ENCODE results near the gene TEX38. TPM values are rescaled to one million over a fixed set of nuclear protein-coding genes. Genes with fewer than 3 reads are reported as not detected.

The TEX38 gene
- total and polyA plus RNA-seq, 8 donors, result not detected

GRCh38 chr1:46708121-46708520 is 36.5 kb downstream of the TEX38 start:
- Histone ChIP-seq H3K9me3 (no peaks in the 10 kb centered on the region), H3K27me3 (no peaks in the 10 kb centered on the region), H3K4me1 (peaks cover 0 to 68% (median 39%) of the 10 kb centered on the region in 4 donors), H3K4me3 (no peak overlapping the region), H3K27ac (no peak overlapping the region), H3K36me3 (peaks cover 47 to 90% (median 87%) of the 10 kb centered on the region in 4 donors)
- no peak for TF ChIP-seq POLR2AphosphoS5 (IDR thresholded peaks at IDR 0.05)
- TF ChIP-seq POLR2A (IDR thresholded peaks at IDR 0.05), result no peak
- TF ChIP-seq CTCF (IDR thresholded peaks at IDR 0.05), result no peak
- TF ChIP-seq EP300 (IDR thresholded peaks at IDR 0.05), result no peak
- WGBS, 5 donors, result 82 to 94% (median 90%) methylated on average over 1 of the region's 1 CpG
- no peak for DNase-seq
- intact Hi-C loops (cut with DNase I; ENCODE audit: low total_unique reads), result no loop called here

- H3K27ac ChIP-seq, result peak overlapping the region; percentile 16 to 72 (median 49)
- peaks cover 5 to 66% (median 60%) of the 10 kb centered on the region in 4 donors for H3K36me3 ChIP-seq
- no peak for TF ChIP-seq CTCF (IDR thresholded peaks at IDR 0.05)
- no peak for TF ChIP-seq POLR2A (IDR thresholded peaks at IDR 0.05)
- TF ChIP-seq POLR2AphosphoS5 (IDR thresholded peaks at IDR 0.05), result no peak
- TF ChIP-seq EP300 (IDR thresholded peaks at IDR 0.05), result no peak
- DNase-seq, result peak in 1 of 2 donors; percentile 33
- H3K9me3 ChIP-seq, result no peaks in the 10 kb centered on the region
- H3K27me3 ChIP-seq, result no peaks in the 10 kb centered on the region
- 26 to 45% (median 43%) methylated on average over 3 of the region's 3 CpGs for WGBS, 5 donors
- intact Hi-C loops (cut with DNase I; ENCODE audit: low total_unique reads), result no loop called here
- peaks cover 35 to 88% (median 74%) of the 10 kb centered on the region in 4 donors for H3K4me1 ChIP-seq
- H3K4me3 ChIP-seq, result peak overlapping the region in 1 of 4 donors; percentile 23
These were observed 43.3 kb downstream of the TEX38 start for GRCh38 chr1:46714976-46715375.

GRCh38 chr1:46717654-46718053 is 46.0 kb downstream of the TEX38 start:
- H3K9me3 ChIP-seq, result no peaks in the 10 kb centered on the region
- H3K27me3 ChIP-seq, result no peaks in the 10 kb centered on the region
- H3K4me3 ChIP-seq, result peak overlapping the region; percentile 78 to 99 (median 93)
- intact Hi-C loops (cut with DNase I; ENCODE audit: low total_unique reads), result no loop called here
- H3K4me1 ChIP-seq, result peaks cover 37 to 66% (median 59%) of the 10 kb centered on the region in 4 donors
- WGBS, 5 donors, result 19 to 50% (median 44%) methylated on average over 9 of the region's 9 CpGs
- H3K36me3 ChIP-seq, result peaks cover 3 to 40% (median 38%) of the 10 kb centered on the region in 4 donors
- TF ChIP-seq EP300 (IDR thresholded peaks at IDR 0.05) (no peak), POLR2A (IDR thresholded peaks at IDR 0.05) (no peak), CTCF (IDR thresholded peaks at IDR 0.05) (no peak), POLR2AphosphoS5 (IDR thresholded peaks at IDR 0.05) (peak in 1 of 3 donors; percentile 21)
- H3K27ac ChIP-seq, result peak overlapping the region; percentile 94 to 98 (median 96)
- DNase-seq, result no peak

- Histone ChIP-seq H3K4me3 (peak overlapping the region; percentile 78 to 99 (median 93)), H3K27ac (peak overlapping the region; percentile 94 to 98 (median 96)), H3K4me1 (peaks cover 37 to 59% (median 55%) of the 10 kb centered on the region in 4 donors), H3K9me3 (no peaks in the 10 kb centered on the region), H3K27me3 (no peaks in the 10 kb centered on the region), H3K36me3 (peaks cover 0 to 33% (median 31%) of the 10 kb centered on the region in 4 donors)
- DNase-seq, result no peak
- WGBS, 5 donors, result 1 to 3% (median 2%) methylated on average over 12 of the region's 12 CpGs
- TF ChIP-seq CTCF (IDR thresholded peaks at IDR 0.05) (no peak), POLR2A (IDR thresholded peaks at IDR 0.05) (no peak), POLR2AphosphoS5 (IDR thresholded peaks at IDR 0.05) (no peak), EP300 (IDR thresholded peaks at IDR 0.05) (no peak)
- intact Hi-C loops (cut with DNase I; ENCODE audit: low total_unique reads), result no loop called here
These were observed 46.7 kb downstream of the TEX38 start for GRCh38 chr1:46718340-46718726.
